Thyroid gland (tissue), 4 donors: Measurements from ENCODE around the gene HK1.

ENCODE experiments used
- POLR2A ChIP-seq, 2 donors: fragments of 450-650 bp; IDR thresholded peaks; one replicate each; pipeline ENCODE4 v1.6.1; 2017; ENCODE audit warnings: antibody characterized with exemption in 2 of 2, mild to moderate bottlenecking in 2 of 2, moderate library complexity in 1 of 2
- TF ChIP-seq, protein P1 (sequence below), 6 experiments: fragments of 200-600 bp in 3 of 6; fragments of 450-650 bp in 3 of 6; sonication (generic) in 3 of 6; IDR thresholded peaks; one replicate each; pipeline ENCODE4 v1.5.1; 2016 to 2019; ENCODE audit warnings: antibody characterized with exemption in 6 of 6, mild to moderate bottlenecking in 2 of 6, inconsistent platforms in 1 of 6, moderate library complexity in 1 of 6

GRCh38 chr10:69366738-69367137, 88.4 kb downstream of the HK1 start:
- TF ChIP-seq, protein P1, sequence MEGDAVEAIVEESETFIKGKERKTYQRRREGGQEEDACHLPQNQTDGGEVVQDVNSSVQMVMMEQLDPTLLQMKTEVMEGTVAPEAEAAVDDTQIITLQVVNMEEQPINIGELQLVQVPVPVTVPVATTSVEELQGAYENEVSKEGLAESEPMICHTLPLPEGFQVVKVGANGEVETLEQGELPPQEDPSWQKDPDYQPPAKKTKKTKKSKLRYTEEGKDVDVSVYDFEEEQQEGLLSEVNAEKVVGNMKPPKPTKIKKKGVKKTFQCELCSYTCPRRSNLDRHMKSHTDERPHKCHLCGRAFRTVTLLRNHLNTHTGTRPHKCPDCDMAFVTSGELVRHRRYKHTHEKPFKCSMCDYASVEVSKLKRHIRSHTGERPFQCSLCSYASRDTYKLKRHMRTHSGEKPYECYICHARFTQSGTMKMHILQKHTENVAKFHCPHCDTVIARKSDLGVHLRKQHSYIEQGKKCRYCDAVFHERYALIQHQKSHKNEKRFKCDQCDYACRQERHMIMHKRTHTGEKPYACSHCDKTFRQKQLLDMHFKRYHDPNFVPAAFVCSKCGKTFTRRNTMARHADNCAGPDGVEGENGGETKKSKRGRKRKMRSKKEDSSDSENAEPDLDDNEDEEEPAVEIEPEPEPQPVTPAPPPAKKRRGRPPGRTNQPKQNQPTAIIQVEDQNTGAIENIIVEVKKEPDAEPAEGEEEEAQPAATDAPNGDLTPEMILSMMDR (IDR thresholded peaks at IDR 0.05): no peak
- no peak for TF ChIP-seq POLR2A (IDR thresholded peaks at IDR 0.05)
